Measurements from ENCODE around the gene SNORC. TPM values are rescaled to one million over a fixed set of nuclear protein-coding genes. Genes with fewer than 3 reads are reported as not detected.

The SNORC gene
- polyA plus RNA-seq, 1 experiment = 0.25 TPM

GRCh38 chr2:232877940-232878511 lies 8.0 kb downstream of the SNORC start:
- ChIA-PET POLR2A (no interaction called here), CTCF (no interaction called here)
- Histone ChIP-seq H3K36me3 (ENCODE audit: control insufficient read depth, insufficient read depth, low read length) (no peaks in the 10 kb centered on the region), H3K4me3 (ENCODE audit: low read depth, low read length) (no peak overlapping the region), H3K27me3 (ENCODE audit: control insufficient read depth, insufficient read depth, low read length) (peaks cover 2% of the 10 kb centered on the region)
- DNase-seq (ENCODE audit: low read depth) = no peak
- TF ChIP-seq, protein P1, sequence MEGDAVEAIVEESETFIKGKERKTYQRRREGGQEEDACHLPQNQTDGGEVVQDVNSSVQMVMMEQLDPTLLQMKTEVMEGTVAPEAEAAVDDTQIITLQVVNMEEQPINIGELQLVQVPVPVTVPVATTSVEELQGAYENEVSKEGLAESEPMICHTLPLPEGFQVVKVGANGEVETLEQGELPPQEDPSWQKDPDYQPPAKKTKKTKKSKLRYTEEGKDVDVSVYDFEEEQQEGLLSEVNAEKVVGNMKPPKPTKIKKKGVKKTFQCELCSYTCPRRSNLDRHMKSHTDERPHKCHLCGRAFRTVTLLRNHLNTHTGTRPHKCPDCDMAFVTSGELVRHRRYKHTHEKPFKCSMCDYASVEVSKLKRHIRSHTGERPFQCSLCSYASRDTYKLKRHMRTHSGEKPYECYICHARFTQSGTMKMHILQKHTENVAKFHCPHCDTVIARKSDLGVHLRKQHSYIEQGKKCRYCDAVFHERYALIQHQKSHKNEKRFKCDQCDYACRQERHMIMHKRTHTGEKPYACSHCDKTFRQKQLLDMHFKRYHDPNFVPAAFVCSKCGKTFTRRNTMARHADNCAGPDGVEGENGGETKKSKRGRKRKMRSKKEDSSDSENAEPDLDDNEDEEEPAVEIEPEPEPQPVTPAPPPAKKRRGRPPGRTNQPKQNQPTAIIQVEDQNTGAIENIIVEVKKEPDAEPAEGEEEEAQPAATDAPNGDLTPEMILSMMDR (IDR thresholded peaks at IDR 0.05; ENCODE audit: insufficient read depth, low read depth, low read length) = no peak

DNA sequence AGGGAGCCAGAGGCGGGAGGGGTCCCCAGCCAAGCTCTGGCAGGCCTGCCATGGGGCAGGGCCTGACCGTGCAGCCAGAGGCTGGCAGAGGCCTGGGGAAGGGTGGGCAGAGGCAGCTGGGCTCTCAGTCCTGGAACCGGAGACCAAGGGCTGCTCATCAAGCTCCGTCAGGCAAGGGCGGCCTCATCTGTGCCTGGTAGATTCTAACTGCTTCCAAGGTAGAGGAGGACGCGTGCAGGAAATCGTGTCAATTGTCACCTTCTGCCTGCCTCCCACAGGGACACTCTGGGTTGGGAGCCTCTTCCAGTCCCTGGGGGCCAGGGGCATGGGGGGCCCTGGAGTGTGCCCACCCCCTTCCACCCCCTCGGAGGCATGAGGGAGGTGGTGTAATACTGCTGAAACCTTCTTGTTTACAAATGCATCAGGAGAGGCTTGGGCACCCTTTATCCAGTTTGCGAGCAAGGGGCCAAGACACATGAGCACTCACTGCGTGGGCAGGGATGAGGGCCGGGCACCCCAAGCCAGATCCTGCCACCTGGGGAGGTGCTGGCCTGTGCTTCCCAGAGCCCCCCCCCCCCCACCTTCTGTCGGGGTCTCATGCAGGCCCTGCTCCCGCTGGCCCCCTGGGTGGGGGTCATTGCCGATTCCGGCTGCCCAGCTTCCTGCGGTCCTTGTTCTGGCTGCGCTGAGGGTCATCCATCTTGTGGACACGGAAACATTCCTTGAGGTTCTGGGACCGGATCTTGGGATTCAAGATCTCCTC lies 9.0 kb downstream of the SNORC start:
- Histone ChIP-seq H3K4me3 (ENCODE audit: low read depth, low read length) (no peak overlapping the region), H3K36me3 (ENCODE audit: control insufficient read depth, insufficient read depth, low read length) (no peaks in the 10 kb centered on the region), H3K27me3 (ENCODE audit: control insufficient read depth, insufficient read depth, low read length) (peaks cover 2% of the 10 kb centered on the region)
- ChIA-PET POLR2A (no interaction called here), CTCF (interaction anchor here (0.6 kb wide), 1 partner anchor 171 kb away, joined by 3 read pairs; no protein-coding TSS in a partner anchor)
- TF ChIP-seq, protein P1 (IDR thresholded peaks at IDR 0.05; ENCODE audit: insufficient read depth, low read depth, low read length) = no peak
- no peak for DNase-seq (ENCODE audit: low read depth)

DNA sequence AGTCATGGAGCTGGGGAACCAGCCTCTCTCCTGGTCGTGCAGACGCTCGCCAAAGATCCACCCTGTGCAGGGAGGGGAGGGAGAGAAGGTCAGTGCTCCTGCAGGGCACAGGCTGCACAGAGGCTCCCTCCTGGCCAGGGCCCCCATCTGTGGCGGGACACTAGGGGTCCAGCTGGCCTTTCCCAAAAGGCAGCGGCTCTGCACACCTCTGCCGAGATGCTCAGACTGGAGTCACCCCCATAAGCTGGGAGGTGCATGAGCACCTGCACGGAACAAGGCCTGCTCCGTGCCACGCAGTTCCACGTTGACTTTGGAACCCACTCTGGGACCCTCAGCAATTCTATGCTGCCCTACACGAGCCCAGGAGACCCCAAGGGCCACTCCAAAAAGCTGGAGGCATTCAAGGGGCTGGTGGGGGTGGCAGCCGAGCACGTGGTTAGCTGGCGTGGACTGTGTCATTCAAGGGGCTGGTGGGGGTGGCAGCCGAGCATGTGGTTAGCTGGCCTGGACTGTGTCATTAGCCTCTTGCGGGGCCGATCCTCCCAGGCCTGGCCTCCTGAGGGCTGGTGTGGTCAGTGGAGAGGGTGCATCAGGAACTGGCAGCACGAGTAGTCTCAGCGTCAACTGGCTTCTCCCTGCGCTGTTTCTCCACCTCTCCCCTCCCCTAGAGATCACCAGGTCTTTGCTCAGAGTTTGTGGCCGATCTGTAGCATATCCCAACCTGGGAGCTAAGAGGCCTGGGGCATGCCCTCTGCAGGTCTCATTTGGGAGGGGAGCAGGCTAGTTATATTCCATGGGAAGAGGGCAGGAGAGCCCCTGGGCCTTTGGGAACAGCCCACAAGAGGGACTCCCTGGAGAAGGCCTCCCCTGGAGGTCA lies 9.8 kb downstream of the SNORC start:
- ChIA-PET CTCF (interaction anchor here (0.6 kb wide), 1 partner anchor 170 kb away, joined by 3 read pairs; no protein-coding TSS in a partner anchor), POLR2A (no interaction called here)
- Histone ChIP-seq H3K36me3 (ENCODE audit: control insufficient read depth, insufficient read depth, low read length) (no peaks in the 10 kb centered on the region), H3K4me3 (ENCODE audit: low read depth, low read length) (no peak overlapping the region), H3K27me3 (ENCODE audit: control insufficient read depth, insufficient read depth, low read length) (peaks cover 2% of the 10 kb centered on the region)
- TF ChIP-seq, protein P1 (IDR thresholded peaks at IDR 0.05; ENCODE audit: insufficient read depth, low read depth, low read length) = no peak
- DNase-seq (ENCODE audit: low read depth) = no peak

DNA sequence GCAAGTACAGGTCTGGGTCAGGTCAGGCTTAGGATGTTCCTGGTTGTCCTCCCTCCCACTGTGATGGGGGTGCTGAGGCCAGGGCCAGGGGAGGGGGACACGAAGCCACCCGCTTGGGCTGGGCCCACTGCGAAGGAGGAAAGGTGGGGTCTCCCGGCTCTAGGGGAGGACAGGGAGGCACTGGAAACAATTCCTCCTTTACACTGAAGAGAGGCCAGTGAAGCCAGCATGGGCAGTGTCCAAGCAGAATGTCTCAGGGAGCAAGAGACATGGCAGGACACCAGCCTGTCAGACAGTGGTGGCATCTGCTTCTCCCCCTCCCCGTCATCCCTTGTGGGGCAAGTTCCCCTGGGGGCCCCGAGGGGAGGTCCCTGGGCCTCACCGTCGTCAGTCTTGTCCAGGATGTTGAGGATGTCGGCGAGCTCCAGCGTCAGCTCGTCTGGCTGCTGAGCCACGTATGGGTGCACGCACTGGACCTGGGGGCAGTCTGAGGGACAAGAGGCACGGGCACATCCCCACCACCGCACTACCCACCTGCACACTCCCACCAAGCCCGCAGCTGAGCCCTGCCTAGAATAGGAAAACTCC lies 10.8 kb downstream of the SNORC start:
- H3K36me3 ChIP-seq (ENCODE audit: control insufficient read depth, insufficient read depth, low read length) = no peaks in the 10 kb centered on the region
- no peaks in the 10 kb centered on the region; the same call in 1 of the 2 replicates for H3K27me3 ChIP-seq (ENCODE audit: control insufficient read depth, insufficient read depth, low read length)
- ChIA-PET CTCF (no interaction called here), POLR2A (no interaction called here)
- no peak for DNase-seq (ENCODE audit: low read depth)
- TF ChIP-seq, protein P1 (IDR thresholded peaks at IDR 0.05; ENCODE audit: insufficient read depth, low read depth, low read length) = no peak
- no peak overlapping the region for H3K4me3 ChIP-seq (ENCODE audit: low read depth, low read length)
